Measurements from ENCODE around the gene ZDHHC13. TPM values are rescaled to one million over a fixed set of nuclear protein-coding genes. Genes with fewer than 3 reads are reported as not detected.

The ZDHHC13 gene
- total and polyA plus RNA-seq, 2 of the 8 experiments (the other 6 are each of a cell fraction or from before 2014, with no cell fraction given) = 22.4 to 24.1 TPM

- TF ChIP-seq CHD7 (IDR thresholded peaks at IDR 0.05; ENCODE audit: insufficient replicate concordance, low read length) = no peak
- TF ChIP-seq EP300 (IDR thresholded peaks at IDR 0.05; ENCODE audit: borderline replicate concordance in 1 of 2, low read depth in 2 of 2, low read length in 2 of 2) = no peak
- TF ChIP-seq KDM5A (IDR thresholded peaks at IDR 0.05; ENCODE audit: low read length) = no peak
- no peak for TF ChIP-seq ATF3 (IDR thresholded peaks at IDR 0.05; ENCODE audit: insufficient read depth, low read depth, low read length)
These were observed 91.2 kb downstream of the ZDHHC13 start (continued) for GRCh38 chr11:19208181-19208580.
